ENCODE measurements around the gene DLEC1. TPM values are rescaled to one million over a fixed set of nuclear protein-coding genes. Genes with fewer than 3 reads are reported as not detected.
A peak's percentile ranks its signal among the peaks of the same experiment; 100 is the strongest.

Gene DLEC1
- total RNA-seq, 4 donors from 2014 or later, result 0.07 to 0.78 (median 0.16) TPM

- peak overlapping the region in 2 of 4 donors; percentile 2 to 9 for H3K27ac ChIP-seq
- no peaks in the 10 kb centered on the region for H3K27me3 ChIP-seq
- no peak overlapping the region for H3K4me3 ChIP-seq
- no peaks in the 10 kb centered on the region for H3K9me3 ChIP-seq
- H3K4me1 ChIP-seq, result peaks cover 0 to 31% (median 7%) of the 10 kb centered on the region in 3 donors
- 50 to 80% methylated on average over 1 to 2 of the region's 7 CpGs for WGBS, 2 donors (ENCODE audit: low coverage in 1 of 2)
- peaks cover 0 to 47% of the 10 kb centered on the region in 2 donors for H3K36me3 ChIP-seq
- peak; percentile 31 for ATAC-seq
- TF ChIP-seq POLR2A (IDR thresholded peaks at IDR 0.05) (no peak), EP300 (IDR thresholded peaks at IDR 0.05) (no peak), POLR2AphosphoS5 (IDR thresholded peaks at IDR 0.05) (no peak), CTCF (IDR thresholded peaks at IDR 0.05) (peak in 3 of 4 experiments; percentile 59 to 90 (median 81))
Measured at GRCh38 chr3:38003371-38003816, 35.6 kb upstream of the DLEC1 start.

GRCh38 chr3:38003817-38004414 is 35.1 kb upstream of the DLEC1 start:
- peaks cover 0 to 53% of the 10 kb centered on the region in 2 donors for H3K36me3 ChIP-seq
- ATAC-seq, result no peak
- WGBS, 2 donors (ENCODE audit: low coverage in 1 of 2), result 20% methylated on average over 1 of the region's 11 CpGs; no CpG with 5 or more reads in 1 of the 2 donors
- H3K4me1 ChIP-seq, result peaks cover 0 to 27% (median 6%) of the 10 kb centered on the region in 3 donors
- no peaks in the 10 kb centered on the region for H3K9me3 ChIP-seq
- no peak for TF ChIP-seq EP300 (IDR thresholded peaks at IDR 0.05)
- TF ChIP-seq POLR2A (IDR thresholded peaks at IDR 0.05), result no peak
- no peak for TF ChIP-seq POLR2AphosphoS5 (IDR thresholded peaks at IDR 0.05)
- no peak for TF ChIP-seq CTCF (IDR thresholded peaks at IDR 0.05)
- no peaks in the 10 kb centered on the region for H3K27me3 ChIP-seq
- H3K4me3 ChIP-seq, result no peak overlapping the region
- H3K27ac ChIP-seq, result peak overlapping the region in 2 of 4 donors; percentile 2 to 9

- no peak overlapping the region for H3K4me3 ChIP-seq
- 87 to 96% methylated on average over 5 of the region's 14 CpGs for WGBS, 2 donors (ENCODE audit: low coverage in 1 of 2)
- no peaks in the 10 kb centered on the region for H3K9me3 ChIP-seq
- peaks cover 0 to 22% (median 6%) of the 10 kb centered on the region in 3 donors for H3K4me1 ChIP-seq
- peak overlapping the region in 2 of 4 donors; percentile 9 to 44 for H3K27ac ChIP-seq
- peak; percentile 68 for ATAC-seq
- TF ChIP-seq CTCF (IDR thresholded peaks at IDR 0.05) (peak in 3 of 4 experiments; percentile 49 to 76 (median 60)), POLR2AphosphoS5 (IDR thresholded peaks at IDR 0.05) (no peak), POLR2A (IDR thresholded peaks at IDR 0.05) (no peak), EP300 (IDR thresholded peaks at IDR 0.05) (no peak)
- no peaks in the 10 kb centered on the region for H3K27me3 ChIP-seq
- H3K36me3 ChIP-seq, result peaks cover 0 to 59% of the 10 kb centered on the region in 2 donors
Measured at GRCh38 chr3:38004415-38005075, 34.5 kb upstream of the DLEC1 start.

GRCh38 chr3:38005076-38006020 is 33.7 kb upstream of the DLEC1 start:
- H3K36me3 ChIP-seq, result peaks cover 0 to 67% of the 10 kb centered on the region in 2 donors
- ATAC-seq, result no peak
- H3K27me3 ChIP-seq, result no peaks in the 10 kb centered on the region
- no peak overlapping the region for H3K4me3 ChIP-seq
- WGBS, 2 donors (ENCODE audit: low coverage in 1 of 2), result 63 to 64% methylated on average over 9 to 12 of the region's 15 CpGs
- peaks cover 0 to 22% (median 6%) of the 10 kb centered on the region in 3 donors for H3K4me1 ChIP-seq
- H3K9me3 ChIP-seq, result no peaks in the 10 kb centered on the region
- H3K27ac ChIP-seq, result peak overlapping the region in 2 of 4 donors; percentile 25 to 44
- no peak for TF ChIP-seq CTCF (IDR thresholded peaks at IDR 0.05)
- no peak for TF ChIP-seq POLR2AphosphoS5 (IDR thresholded peaks at IDR 0.05)
- TF ChIP-seq EP300 (IDR thresholded peaks at IDR 0.05), result no peak
- TF ChIP-seq POLR2A (IDR thresholded peaks at IDR 0.05), result no peak

Data from gastroesophageal sphincter (tissue), 4 donors.